HG03060 (cell line): ENCODE measurements around the gene PHC2.
"Not testable (repeated sequence)": the region's sequence is repeated elsewhere in the genome, so short reads cannot be mapped to it uniquely, and the experiment has no call there.

Experiments used
- ATAC-seq: cut with Tn5 transposase; IDR thresholded peaks from one replicate; pipeline ENCODE4 v1.9.1; 2021; ENCODE audit warnings: low read depth, moderate number of reproducible peaks; ENCODE audit not compliant: unreplicated experiment

Gene PHC2

DNA sequence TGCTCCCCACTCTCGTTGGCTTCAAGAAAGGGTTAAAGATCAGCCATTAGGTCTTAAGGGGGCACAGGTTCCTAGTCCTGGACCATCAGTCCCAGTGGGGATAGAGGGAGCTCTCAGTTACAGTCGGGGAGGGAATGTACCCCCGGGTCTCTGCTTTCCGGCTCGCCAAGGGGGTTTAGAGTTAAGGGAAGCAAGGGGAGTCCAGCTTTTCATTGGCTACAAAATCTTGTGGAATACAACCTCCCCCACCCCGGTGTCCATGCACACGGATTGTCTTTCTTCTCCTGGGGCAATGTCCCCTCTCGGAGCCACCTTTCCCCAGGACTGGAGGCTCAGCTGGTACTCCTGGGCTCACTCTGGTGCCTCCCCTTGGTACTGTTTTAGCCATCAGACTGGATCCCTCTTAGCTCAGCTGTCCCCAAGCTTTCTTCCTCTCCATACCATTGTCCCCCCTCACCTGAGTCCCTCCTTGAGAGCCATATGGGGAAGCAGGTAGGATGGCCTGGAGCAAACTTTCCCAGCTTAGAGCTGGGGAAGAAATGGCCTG, 110.2 kb downstream of the PHC2 start, which contains the start of gene A3GALT2:
Gene A3GALT2 (minus strand): TSS at position 480 of the 547 bp plus-strand sequence. CDS start 0 bp downstream, at position 480.
- no peak for ATAC-seq

DNA sequence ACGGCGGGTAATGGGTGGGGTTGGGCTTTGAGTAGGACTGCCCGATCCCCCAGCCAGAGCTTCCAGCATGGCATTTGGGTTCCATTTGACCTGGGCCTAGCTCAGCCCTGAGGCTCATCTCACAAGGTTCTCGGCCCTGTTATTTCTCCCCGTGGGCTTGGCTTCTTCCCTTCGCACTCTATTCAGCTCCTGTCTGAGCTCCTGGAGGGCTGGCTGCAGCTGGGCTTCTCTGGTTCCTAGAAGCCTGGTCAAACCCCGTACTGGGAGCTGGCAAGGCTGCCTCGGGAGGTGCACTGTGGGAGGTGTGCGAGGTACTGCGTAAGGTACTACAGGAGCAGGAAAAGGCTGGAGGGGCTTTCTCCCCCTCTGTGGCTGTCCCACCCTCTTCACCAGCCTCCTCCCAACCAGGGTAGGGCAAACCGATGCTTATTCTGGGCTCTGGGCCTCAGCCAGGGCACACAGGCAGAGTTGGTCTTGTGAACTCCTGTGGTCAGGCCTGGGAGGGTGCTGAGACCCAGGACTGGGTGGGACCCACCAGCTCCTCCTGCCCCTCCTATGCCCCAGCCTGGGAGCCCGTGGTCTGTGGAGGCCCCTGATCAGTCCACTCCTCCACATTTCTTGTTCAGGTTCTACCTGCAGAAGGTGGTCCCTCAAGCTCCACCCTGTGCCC, 110.8 kb downstream of the PHC2 start:
- ATAC-seq = no peak

DNA sequence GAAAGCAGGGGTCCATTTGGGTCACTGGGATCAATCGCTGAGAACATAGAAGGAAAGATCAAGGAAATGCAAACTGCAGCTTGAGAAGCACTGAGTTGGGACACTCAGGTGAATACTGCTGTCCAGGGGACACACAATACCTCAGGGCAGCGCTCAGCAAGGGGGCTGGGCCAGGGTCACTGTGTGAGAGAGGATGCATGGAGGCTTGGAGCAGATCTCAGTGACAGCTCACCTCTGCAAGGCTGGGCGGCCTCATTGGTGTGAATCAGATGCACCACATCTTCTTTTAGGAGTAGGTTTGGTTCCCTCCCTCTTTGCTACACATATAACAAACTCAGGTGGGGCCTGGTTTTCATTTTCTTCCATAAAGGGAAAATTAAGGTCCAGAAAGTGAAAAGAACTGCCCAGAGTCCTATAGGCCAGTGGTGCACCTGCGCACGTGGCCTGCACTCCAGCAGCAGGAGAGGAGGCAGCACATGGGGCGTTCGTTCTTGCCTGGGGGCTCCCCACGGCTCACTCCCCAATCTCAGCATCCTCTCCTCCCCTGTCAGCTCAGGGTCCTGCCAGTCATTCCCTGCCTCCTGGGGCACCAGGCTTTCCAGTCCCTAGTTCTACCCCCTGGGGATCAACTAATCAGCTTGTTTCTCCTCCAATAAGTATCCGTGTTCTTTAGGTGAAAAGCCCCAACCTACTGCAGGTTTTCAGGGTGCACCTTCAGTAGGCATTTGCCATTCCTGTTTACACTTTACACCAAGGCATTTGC, 111.5 kb downstream of the PHC2 start:
- no peak for ATAC-seq

DNA sequence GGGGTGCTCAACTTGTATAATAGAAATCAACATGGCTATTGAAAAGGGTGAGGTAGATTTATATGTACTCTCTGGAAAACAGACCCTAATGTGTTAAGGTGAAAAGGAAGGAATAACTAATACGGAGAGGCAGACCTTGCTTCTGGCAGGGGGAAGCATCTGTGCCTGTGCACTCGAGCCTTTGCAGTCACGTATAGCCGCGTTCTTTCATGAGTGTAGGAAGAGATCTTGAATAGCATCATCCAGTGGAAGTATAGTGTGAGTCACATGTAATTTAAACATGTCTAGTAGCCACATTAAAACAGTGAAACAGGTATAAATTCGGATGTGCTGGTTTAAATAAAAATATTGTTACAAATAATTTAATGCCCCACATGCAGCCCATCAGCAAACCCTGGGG, 112.9 kb downstream of the PHC2 start:
- no peak for ATAC-seq

DNA sequence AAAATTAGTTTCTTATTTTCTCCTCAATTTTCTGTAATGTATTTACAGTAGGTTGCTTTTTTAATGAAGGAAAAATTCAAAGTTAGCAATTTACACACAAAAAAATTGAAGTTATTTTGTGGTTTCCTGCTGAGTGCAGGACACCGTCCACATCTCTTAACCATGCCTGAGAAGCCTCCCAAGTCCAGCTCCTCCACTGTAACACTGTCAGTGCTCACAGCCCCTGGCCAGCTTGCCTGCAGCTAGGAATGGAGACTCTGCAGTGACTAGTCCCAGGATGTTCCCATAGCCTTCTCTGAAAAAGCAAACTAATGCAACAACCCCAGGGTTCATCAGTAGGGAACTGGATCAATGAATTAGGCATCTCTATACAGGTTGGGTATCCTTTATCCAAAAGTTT, 113.5 kb downstream of the PHC2 start:
- ATAC-seq = no peak

DNA sequence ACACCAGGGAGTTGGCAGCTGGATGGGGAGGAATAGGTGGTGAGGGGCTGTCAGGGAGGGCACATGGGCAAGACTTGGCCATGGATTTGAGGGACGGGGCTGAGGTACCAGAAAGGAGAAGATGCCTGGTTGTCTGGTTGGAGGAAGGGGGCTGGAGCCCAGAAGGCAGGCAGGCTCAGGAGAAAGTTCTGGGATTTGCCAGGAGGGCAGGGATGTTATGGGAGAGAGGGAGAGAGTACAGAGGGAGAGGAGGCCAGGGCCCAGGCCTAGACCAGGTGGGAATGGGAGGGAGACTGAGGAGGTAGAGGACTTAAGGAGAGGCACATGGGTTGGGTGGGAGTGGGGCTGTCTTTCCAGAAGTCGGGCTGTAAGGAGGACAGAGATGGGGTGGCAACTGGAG, 114.3 kb downstream of the PHC2 start:
- no peak for ATAC-seq

DNA sequence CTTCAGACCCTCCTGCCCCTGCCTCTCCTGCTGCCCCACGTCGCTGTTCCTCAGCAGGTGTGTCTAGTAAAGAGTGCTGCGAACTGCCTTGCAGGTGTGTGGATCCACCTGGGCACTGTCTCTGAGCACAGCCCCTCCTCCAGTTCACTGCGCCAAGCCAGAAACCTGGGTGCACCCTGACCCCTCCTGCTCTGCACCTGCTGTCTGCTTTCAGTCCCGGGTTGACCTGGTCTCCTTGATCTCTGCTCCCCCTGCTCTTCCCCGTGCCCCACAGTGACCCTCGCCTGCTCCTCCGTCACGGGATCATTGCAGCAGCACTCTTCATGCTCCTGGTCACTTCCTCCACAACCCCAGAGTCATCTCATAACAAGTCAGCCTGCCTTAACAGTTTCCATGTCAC, 116.5 kb downstream of the PHC2 start:
- no peak for ATAC-seq

DNA sequence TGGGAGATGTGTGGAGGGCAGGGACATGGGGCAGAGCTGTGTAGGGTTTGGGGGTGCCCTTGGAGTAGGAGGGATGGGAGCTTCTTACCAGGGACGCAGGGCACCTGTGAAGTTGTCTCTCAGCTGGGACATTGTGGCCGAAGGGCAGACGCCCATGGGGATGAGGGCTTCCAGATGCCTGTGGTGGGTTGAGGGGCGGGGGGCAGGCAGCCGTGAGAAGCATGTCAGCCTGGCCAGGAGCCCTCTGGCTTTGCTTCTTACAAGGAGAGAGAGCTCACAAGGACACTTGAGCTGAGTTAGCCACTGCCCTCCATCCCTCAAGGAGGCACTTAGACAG, 118.5 kb downstream of the PHC2 start:
- ATAC-seq = no peak

DNA sequence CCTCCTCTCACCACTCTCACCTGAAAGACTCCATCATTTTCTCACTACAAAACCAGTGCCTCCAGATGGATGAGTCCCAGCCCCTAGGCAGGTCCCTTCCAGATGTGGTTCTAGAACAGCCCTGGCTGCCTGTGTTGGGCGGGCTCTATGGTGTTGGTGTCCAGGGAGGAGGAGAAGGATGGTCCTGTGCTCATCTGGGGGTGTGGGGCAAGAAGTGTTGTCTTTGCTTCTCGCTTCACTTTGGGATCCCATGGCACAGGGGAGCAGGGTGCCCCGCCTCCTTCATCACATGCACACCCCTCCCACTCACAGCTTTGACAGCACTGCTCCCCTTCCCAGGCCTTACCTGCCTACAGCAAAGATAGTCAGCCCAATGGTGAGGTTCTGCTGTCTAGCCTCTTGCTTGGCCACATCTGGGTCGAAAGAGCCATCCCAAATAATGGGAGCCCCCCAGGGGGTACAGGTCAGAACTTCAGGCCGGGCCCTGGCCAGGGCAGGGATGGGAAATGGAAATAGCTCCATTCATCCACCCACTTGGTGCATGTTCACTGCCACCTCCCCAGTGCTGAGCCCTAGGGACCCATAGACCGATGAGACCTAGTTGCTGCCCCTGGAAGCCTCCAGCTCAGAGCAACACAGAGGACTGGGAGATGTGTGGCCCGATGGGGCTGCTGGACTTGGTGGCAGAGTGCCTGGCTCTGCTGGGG, 119.0 kb downstream of the PHC2 start:
- no peak for ATAC-seq

DNA sequence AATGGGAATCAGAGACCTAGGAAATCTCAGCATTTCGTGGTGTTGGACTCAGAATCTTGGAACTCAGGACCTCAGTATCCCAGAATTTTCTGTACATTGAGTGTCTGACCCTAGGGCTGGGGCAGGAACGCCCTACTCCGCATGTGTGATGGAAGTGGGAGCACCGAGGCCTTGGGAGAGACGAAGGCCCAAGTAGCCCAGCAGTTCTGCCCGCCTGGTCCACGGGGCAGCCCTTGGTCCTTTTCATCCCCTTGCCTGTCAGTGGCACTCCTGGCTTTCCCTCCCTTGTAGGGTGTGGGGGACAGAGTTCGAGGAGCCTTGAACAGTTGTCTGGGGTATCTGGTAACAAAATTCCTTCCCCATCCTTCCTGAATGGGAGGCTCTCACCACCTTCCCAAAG, 120.2 kb downstream of the PHC2 start:
- ATAC-seq = no peak

DNA sequence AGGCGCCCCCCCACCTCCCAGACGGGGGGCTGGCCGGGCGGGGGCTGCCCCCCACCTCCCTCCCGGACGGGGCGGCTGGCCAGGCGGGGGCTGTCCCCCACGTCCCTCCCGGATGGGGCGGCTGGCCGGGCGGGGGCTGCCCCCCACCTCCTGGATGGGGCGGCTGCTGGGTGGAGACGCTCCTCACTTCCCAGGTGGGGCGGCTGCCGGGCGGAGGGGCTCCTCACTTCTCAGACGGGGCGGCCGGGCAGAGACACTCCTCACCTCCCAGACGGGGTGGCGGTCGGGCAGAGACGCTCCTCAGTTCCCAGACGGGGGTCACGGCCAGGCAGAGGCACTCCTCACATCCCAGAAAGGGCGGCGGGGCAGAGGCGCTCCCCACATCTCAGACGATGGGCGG, 121.5 kb downstream of the PHC2 start:
- not testable (repeated sequence) for ATAC-seq

DNA sequence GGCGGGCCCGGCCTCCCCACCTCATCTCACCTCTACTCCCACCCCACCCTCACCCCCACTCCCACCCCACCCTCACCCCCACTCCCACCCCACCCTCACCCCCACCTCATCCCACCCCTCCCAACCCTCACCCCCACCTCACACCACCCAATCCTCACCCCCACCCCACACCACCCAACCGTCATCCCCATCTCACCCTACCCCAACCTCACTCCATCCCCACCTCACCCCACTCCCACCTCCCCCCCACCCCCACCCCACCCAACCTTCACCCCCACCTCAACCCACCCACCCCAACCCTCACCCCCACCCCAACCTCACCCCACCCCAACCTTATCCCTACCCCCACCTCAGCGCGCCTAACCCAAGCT, 123.4 kb downstream of the PHC2 start:
- no peak for ATAC-seq

DNA sequence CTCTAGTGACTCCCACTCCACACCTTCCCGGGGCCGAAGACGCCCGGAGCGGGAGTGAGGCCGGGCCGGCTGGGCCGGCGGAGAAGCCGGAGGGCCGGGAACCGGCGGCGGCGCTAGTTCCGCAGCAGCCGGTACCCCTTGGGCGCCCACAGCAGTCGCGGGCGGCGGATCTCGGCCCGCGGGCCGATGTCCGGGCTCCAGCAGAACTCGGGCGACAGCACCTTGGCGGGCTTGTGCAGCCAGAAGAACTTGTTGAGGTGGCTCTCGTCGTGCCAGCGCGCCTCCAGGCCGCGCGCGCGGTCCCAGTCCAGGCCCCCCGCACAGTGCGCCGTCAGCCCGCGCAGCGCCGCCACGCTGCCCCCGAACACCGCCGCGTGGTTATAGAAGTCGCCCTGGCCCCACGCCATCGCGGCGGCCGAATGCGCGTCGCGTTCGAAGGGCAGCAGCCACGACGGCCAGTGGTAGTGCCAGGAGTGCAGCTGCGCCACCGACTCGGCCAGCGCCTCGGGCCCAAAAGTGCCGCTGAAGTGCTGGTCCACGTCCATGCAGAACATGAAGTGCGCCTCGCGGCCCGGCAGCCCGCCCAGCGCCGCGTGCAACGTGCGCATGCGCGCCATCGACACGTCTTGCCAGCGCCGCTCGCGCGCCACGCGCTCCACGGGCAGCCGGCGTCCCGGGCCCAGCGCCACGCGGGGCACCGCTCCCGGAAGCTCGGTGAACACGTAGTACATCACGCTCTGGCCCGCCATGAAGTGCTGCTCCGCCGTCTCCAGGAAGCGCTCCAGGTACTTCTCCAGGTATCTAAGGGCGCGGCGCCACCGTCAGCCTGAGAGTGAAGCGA, 124.0 kb downstream of the PHC2 start:
- no peak for ATAC-seq

DNA sequence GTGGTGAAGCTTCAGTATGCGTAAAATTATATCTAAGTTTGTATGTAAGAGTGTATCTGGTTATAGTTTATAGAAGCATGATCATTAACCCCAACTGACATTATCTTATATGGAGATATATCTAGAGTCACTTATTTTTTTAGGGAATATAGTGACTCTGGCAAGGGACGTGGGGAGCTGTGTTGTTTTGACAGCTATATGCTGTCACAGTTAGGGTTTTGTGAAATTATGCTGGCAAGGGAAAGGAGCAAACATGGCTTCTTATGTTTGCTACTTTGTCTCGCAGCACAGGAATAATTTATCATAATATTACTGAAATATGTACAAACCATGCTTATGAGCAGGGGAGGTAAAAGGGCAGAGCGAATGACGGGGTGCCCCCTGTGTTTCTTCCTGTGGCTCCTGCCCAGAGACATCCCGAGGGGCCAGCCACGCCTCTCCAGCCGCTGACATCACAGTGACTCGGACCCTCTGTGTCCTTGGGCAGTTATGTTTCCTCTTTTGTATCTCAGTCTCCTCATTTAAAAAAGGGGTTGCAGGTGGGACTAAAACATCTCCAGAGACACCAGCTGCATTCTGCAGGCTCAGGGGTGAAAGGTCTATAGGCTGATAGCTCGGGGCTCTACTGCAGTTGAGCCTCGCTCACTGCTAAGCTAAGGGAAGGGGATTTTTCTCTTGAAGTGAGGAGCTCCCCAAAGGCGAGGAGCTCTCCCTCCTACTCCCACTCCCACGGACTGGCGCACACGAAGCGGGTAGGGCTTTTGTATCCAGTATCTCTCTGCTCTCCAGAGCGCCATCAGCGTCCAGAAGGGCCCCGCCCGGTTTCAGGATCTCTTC, 124.9 kb downstream of the PHC2 start:
- ATAC-seq = no peak

DNA sequence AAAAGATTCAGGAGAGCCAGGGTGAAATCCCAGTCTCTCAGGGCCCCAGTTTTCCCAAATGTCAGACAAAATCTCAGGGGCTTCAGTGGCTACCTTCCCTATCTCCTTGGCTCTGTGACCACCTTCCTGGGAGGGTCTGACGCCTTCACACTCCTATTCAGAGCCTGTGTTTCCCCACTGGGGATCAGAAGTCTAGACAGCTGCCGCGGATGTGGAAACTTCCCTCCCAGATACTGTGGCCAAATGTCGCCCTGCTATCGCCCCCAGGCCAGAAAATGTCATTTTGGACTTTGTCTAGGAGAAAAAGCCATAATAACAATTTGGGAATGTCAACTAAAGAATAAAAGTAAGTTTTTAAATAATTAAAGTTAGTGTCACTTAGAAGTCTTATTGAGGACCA, 125.9 kb downstream of the PHC2 start:
- ATAC-seq = no peak

DNA sequence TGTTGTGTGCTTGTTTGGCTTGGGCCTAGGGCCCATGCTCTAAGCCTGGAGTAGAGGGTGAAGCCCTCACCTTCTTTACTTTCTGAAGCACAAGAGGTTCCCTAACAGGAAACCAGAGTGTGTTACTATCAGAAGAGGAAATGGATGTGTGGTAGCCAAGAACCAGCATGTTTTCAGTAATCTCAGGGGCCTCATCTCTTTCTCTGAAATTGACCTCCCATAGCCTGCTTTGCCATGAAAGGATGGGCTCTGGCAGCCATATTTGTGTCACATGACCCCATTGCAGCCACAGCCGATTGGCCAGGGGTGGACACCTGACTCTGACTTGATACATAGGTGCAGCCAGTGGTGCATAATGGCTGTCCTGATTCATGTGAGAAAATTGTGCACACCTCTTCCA, 128.6 kb downstream of the PHC2 start:
- no peak for ATAC-seq

DNA sequence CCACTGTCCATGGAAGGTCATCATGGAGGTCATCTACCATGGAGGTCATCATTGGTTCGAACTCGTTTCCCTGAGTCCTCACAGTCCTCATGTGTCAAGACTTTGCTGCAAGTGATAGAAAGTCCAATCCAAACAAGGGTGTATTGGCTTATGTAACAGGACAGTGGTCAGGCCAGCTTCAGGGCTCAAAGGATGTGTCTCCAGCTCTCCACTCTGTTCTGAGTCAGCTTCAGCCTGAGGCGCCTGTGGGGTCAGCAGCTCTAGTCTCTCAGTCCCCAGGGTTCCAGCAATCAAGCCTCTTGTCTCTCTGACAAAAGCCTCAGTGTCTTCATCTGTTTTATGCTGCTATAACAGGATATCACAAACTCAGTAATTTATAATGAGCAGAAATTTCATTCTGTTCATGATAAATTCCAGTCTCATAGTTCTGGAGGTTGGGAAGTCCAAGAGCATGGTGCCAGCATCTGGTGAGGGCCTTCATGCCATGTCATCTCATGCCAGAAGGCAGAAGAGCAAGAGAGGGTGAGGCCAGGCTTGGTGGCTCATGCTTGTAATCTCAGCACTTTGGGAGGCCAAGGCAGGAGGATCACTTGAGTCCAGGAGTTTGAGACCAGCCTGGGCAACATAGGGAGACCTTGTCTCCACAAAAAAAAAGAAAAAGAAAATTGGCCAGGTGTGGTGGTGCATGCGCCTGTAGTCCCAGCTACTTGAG, 129.5 kb downstream of the PHC2 start:
- no peak for ATAC-seq

DNA sequence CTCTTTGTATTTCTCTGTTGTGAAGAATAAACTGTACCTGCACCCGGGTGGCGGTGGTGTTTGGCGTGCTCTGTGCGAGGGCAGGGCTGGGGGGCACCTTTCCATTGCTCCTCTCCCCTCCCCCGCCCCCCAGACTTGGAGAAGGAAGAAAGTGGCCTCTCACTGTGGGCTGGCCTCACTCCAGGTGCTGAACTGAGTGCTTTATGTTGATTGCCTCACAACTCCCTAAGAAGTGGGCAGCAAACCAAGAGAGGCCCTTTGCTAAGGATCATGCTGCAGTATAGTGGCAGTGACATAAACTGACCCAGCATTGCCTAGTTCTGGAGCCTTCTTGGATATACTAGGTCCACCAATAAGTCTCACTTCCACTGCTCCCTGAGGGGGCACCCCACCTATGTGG, 130.2 kb downstream of the PHC2 start:
- ATAC-seq = no peak
